Measurements from ENCODE around the gene BCL11B. TPM values are rescaled to one million over a fixed set of nuclear protein-coding genes. Genes with fewer than 3 reads are reported as not detected.

Gene BCL11B
- total and polyA plus RNA-seq, 9 of the 15 experiments (the other 6 are each of a cell fraction or from before 2014, with no cell fraction given), result 0.09 TPM; not detected in 8

DNA sequence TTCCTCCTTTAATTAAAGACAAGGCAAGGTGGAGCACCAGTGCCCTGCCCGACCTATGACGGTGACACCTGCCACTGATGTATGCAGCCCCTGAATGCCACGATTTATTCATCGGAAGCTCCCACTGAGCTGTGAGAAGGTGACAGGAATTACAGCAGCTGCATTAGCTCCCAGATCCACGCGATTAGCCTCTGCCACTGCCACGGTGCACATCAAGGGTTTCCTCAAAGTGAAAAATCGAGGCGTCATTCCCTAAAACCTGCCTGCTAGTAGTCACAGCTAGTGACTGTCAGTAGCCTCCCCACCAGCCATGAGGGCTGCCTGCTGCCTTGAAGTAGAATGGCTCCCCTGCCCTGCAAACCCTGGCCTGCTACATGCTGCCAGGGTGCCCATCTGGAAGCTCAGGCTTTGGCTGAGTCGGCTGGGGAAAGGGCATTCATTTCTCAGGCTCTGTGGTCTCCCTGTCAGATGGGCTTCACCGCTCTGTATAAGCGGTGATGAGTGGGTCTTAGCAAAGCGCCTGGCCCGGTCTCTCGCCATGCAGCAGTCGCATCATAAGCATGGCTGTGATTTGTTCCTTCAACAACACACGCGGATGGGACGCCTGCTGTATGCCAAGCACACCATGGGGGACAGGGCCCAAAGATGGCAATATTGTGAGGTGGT, 8.2 kb upstream of the BCL11B start (continued):
- TF ChIP-seq, protein P1, sequence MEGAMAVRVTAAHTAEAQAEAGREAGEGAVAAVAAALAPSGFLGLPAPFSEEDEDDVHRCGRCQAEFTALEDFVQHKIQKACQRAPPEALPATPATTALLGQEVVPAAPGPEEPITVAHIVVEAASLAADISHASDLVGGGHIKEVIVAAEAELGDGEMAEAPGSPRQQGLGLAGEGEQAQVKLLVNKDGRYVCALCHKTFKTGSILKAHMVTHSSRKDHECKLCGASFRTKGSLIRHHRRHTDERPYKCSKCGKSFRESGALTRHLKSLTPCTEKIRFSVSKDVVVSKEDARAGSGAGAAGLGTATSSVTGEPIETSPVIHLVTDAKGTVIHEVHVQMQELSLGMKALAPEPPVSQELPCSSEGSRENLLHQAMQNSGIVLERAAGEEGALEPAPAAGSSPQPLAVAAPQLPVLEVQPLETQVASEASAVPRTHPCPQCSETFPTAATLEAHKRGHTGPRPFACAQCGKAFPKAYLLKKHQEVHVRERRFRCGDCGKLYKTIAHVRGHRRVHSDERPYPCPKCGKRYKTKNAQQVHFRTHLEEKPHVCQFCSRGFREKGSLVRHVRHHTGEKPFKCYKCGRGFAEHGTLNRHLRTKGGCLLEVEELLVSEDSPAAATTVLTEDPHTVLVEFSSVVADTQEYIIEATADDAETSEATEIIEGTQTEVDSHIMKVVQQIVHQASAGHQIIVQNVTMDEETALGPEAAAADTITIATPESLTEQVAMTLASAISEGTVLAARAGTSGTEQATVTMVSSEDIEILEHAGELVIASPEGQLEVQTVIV (CRISPR knock-in tag; IDR thresholded peaks at IDR 0.05; ENCODE audit: borderline replicate concordance), result no peak
- TF ChIP-seq SRF (CRISPR knock-in tag; IDR thresholded peaks at IDR 0.05) (no peak), NR4A1 (CRISPR knock-in tag; IDR thresholded peaks at IDR 0.05) (no peak), NR4A1 (tag; IDR thresholded peaks at IDR 0.05) (no peak), CC2D1A (IDR thresholded peaks at IDR 0.05) (no peak), KAT7 (CRISPR knock-in tag; IDR thresholded peaks at IDR 0.05; ENCODE audit: borderline replicate concordance) (no peak), HNRNPK (IDR thresholded peaks at IDR 0.05; ENCODE audit: low read depth, low read length, poor library complexity, severe bottlenecking) (no peak)
- TF ChIP-seq, protein P2, sequence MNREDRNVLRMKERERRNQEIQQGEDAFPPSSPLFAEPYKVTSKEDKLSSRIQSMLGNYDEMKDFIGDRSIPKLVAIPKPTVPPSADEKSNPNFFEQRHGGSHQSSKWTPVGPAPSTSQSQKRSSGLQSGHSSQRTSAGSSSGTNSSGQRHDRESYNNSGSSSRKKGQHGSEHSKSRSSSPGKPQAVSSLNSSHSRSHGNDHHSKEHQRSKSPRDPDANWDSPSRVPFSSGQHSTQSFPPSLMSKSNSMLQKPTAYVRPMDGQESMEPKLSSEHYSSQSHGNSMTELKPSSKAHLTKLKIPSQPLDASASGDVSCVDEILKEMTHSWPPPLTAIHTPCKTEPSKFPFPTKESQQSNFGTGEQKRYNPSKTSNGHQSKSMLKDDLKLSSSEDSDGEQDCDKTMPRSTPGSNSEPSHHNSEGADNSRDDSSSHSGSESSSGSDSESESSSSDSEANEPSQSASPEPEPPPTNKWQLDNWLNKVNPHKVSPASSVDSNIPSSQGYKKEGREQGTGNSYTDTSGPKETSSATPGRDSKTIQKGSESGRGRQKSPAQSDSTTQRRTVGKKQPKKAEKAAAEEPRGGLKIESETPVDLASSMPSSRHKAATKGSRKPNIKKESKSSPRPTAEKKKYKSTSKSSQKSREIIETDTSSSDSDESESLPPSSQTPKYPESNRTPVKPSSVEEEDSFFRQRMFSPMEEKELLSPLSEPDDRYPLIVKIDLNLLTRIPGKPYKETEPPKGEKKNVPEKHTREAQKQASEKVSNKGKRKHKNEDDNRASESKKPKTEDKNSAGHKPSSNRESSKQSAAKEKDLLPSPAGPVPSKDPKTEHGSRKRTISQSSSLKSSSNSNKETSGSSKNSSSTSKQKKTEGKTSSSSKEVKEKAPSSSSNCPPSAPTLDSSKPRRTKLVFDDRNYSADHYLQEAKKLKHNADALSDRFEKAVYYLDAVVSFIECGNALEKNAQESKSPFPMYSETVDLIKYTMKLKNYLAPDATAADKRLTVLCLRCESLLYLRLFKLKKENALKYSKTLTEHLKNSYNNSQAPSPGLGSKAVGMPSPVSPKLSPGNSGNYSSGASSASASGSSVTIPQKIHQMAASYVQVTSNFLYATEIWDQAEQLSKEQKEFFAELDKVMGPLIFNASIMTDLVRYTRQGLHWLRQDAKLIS (CRISPR knock-in tag; IDR thresholded peaks at IDR 0.05), result no peak
- TF ChIP-seq, protein P3, sequence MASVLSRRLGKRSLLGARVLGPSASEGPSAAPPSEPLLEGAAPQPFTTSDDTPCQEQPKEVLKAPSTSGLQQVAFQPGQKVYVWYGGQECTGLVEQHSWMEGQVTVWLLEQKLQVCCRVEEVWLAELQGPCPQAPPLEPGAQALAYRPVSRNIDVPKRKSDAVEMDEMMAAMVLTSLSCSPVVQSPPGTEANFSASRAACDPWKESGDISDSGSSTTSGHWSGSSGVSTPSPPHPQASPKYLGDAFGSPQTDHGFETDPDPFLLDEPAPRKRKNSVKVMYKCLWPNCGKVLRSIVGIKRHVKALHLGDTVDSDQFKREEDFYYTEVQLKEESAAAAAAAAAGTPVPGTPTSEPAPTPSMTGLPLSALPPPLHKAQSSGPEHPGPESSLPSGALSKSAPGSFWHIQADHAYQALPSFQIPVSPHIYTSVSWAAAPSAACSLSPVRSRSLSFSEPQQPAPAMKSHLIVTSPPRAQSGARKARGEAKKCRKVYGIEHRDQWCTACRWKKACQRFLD (CRISPR knock-in tag; IDR thresholded peaks at IDR 0.05), result no peak
- TF ChIP-seq, protein P4, sequence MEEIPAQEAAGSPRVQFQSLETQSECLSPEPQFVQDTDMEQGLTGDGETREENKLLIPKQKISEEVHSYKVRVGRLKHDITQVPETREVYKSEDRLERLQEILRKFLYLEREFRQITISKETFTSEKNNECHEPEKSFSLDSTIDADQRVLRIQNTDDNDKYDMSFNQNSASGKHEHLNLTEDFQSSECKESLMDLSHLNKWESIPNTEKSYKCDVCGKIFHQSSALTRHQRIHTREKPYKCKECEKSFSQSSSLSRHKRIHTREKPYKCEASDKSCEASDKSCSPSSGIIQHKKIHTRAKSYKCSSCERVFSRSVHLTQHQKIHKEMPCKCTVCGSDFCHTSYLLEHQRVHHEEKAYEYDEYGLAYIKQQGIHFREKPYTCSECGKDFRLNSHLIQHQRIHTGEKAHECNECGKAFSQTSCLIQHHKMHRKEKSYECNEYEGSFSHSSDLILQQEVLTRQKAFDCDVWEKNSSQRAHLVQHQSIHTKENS (CRISPR knock-in tag; IDR thresholded peaks at IDR 0.05), result no peak
